Measurements from ENCODE around the gene LPIN2.
"Not testable (repeated sequence)": the region's sequence is repeated elsewhere in the genome, so short reads cannot be mapped to it uniquely, and the experiment has no call there.

LPIN2 gene

DNA sequence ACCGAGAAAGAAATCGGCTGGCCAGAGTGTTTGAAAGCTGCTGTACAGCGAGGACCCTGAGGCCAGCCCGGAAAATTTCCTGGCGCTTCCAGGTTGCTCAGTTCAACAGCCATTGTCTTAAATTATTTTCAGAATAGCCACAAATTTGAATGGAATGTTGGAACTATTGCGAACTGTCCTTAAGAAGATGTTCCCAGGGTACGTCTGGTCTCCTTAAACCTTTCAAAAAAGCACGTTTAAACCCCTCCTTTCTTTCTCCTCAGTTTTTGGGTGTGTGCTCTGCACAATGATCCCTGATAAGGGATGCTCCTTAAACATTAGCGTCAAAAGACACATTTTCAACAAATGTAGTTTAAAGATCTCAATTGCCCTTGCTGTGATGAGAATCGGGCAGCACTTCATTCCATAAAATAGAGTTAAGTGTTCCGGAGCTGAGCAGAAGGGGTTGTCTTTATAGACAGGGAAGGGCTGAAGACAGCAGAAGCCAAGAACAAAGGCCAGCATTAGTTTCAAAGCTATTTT is 14.5 kb upstream of the LPIN2 start:
- no peak overlapping the region for H3K4me3 ChIP-seq (ENCODE audit: low read depth, low read length, poor library complexity, severe bottlenecking)
- no peak overlapping the region for H3K4me2 ChIP-seq (ENCODE audit: low read length)
- no peak overlapping the region for H3K9ac ChIP-seq (ENCODE audit: low read length)
- no peaks in the 10 kb centered on the region for H4K20me1 ChIP-seq (ENCODE audit: insufficient read depth, low read length)
- no peaks in the 10 kb centered on the region for H3K9me3 ChIP-seq (ENCODE audit: low read length)
- H3F3A ChIP-seq (ENCODE audit: insufficient read depth, low read length), result no peaks in the 10 kb centered on the region
- H3K27me3 ChIP-seq (ENCODE audit: insufficient read depth, low read length), result no peaks in the 10 kb centered on the region
- TF ChIP-seq, protein P1, sequence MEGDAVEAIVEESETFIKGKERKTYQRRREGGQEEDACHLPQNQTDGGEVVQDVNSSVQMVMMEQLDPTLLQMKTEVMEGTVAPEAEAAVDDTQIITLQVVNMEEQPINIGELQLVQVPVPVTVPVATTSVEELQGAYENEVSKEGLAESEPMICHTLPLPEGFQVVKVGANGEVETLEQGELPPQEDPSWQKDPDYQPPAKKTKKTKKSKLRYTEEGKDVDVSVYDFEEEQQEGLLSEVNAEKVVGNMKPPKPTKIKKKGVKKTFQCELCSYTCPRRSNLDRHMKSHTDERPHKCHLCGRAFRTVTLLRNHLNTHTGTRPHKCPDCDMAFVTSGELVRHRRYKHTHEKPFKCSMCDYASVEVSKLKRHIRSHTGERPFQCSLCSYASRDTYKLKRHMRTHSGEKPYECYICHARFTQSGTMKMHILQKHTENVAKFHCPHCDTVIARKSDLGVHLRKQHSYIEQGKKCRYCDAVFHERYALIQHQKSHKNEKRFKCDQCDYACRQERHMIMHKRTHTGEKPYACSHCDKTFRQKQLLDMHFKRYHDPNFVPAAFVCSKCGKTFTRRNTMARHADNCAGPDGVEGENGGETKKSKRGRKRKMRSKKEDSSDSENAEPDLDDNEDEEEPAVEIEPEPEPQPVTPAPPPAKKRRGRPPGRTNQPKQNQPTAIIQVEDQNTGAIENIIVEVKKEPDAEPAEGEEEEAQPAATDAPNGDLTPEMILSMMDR (IDR thresholded peaks at IDR 0.05; ENCODE audit: low read length), result no peak
- no peak for TF ChIP-seq EZH2 (IDR thresholded peaks at IDR 0.05; ENCODE audit: borderline replicate concordance, low read length)
- H3K36me3 ChIP-seq (ENCODE audit: insufficient read depth, low read length), result no peaks in the 10 kb centered on the region
- no peak overlapping the region for H3K27ac ChIP-seq (ENCODE audit: low read depth, low read length, poor library complexity, severe bottlenecking)
- no peaks in the 10 kb centered on the region for H3K79me2 ChIP-seq (ENCODE audit: insufficient read depth, low read length)
- no peaks in the 10 kb centered on the region for H3K9me2 ChIP-seq (ENCODE audit: low read depth, low read length)
- H3K4me1 ChIP-seq (ENCODE audit: insufficient read depth, low read length, severe bottlenecking), result no peaks in the 10 kb centered on the region
- no peak overlapping the region for H2AFZ ChIP-seq (ENCODE audit: low read length)

DNA sequence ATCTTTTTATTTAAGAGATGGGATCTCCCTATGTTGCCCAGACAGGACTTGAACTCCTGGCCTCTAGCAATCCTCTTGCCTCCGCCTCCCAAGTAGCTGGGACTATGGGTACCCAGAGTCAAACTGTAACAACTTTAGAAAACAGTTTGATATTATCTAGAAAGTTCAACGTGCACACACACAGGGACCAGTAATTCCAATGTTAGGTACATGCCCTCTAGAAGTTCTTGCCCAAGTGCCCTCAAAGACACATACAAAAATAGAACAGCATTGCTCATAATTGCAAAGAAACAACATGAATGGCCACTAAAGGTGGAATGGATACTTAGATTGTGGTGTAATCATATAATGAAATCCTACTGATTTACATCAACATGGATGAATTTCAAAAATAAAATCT is 12.6 kb upstream of the LPIN2 start:
- Histone ChIP-seq H3K4me3 (ENCODE audit: low read depth, low read length, poor library complexity, severe bottlenecking) (no peak overlapping the region), H3F3A (ENCODE audit: insufficient read depth, low read length) (no peaks in the 10 kb centered on the region), H3K9me3 (ENCODE audit: low read length) (no peaks in the 10 kb centered on the region), H4K20me1 (ENCODE audit: insufficient read depth, low read length) (no peaks in the 10 kb centered on the region), H3K27me3 (ENCODE audit: insufficient read depth, low read length) (no peaks in the 10 kb centered on the region), H3K36me3 (ENCODE audit: insufficient read depth, low read length) (no peaks in the 10 kb centered on the region), H3K79me2 (ENCODE audit: insufficient read depth, low read length) (no peaks in the 10 kb centered on the region), H3K4me2 (ENCODE audit: low read length) (no peak overlapping the region), H3K27ac (ENCODE audit: low read depth, low read length, poor library complexity, severe bottlenecking) (no peak overlapping the region), H3K9me2 (ENCODE audit: low read depth, low read length) (no peaks in the 10 kb centered on the region), H2AFZ (ENCODE audit: low read length) (no peak overlapping the region), H3K9ac (ENCODE audit: low read length) (no peak overlapping the region), H3K4me1 (ENCODE audit: insufficient read depth, low read length, severe bottlenecking) (no peaks in the 10 kb centered on the region)
- no peak for TF ChIP-seq EZH2 (IDR thresholded peaks at IDR 0.05; ENCODE audit: borderline replicate concordance, low read length)
- TF ChIP-seq, protein P1 (IDR thresholded peaks at IDR 0.05; ENCODE audit: low read length), result no peak

DNA sequence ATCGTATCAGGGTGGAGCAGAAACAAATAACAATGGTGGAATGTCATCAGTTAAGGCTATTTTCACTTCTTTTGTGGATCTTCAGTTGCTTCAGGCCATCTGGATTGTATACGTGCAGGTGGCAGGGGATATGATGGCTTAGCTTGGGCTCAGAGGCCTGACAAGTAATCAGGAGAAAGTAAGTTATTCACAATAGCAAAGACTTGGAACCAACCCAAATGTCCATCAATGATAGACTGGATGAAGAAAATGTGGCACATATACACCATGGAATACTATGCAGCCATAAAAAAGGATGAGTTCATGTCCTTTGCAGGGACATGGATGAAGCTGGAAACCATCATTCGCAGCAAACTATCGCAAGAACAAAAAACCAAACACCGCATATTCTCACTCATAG is 10.7 kb upstream of the LPIN2 start:
- not testable (repeated sequence) for H4K20me1 ChIP-seq (ENCODE audit: insufficient read depth, low read length); H3K9me3 ChIP-seq (ENCODE audit: low read length); H3K27me3 ChIP-seq (ENCODE audit: insufficient read depth, low read length); H3K27ac ChIP-seq (ENCODE audit: low read depth, low read length, poor library complexity, severe bottlenecking); H3K79me2 ChIP-seq (ENCODE audit: insufficient read depth, low read length); H3K9me2 ChIP-seq (ENCODE audit: low read depth, low read length); H3F3A ChIP-seq (ENCODE audit: insufficient read depth, low read length); H3K4me1 ChIP-seq (ENCODE audit: insufficient read depth, low read length, severe bottlenecking); H3K4me3 ChIP-seq (ENCODE audit: low read depth, low read length, poor library complexity, severe bottlenecking); H3K4me2 ChIP-seq (ENCODE audit: low read length); H2AFZ ChIP-seq (ENCODE audit: low read length); H3K9ac ChIP-seq (ENCODE audit: low read length); H3K36me3 ChIP-seq (ENCODE audit: insufficient read depth, low read length)

DNA sequence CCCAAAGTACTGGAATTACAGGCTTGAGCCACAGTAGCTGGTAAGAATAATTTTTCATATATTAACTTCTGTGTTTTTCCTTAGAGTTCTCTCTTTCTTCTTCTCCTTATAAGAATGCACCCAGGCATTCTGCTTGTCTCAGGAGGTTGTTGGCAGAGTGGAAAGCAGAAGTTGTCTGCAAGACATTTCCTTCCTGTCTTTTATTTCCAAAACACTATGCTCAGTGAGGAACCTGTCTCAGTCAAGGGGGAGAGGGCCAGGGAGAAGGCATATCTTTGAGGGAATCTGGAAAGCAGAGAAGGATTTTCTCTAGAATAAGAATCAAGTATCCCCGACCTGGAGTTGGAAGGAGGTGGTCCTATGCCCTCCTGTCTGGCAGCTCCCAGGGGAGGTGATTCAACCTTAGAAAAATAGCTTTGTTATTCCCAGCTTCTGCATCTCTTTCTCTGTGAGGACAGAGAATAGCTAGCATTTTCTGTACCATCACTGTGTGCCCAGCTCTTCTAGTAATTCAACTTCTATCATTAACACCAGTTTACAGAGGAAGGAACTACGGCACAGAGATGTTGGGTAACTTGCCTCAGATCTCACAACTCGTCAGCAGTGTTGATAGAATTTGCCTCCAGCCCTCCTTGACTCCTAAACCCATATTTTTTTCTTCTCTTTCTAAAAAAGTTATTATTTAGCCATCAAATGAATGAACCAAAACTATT is 3.8 kb upstream of the LPIN2 start:
- H4K20me1 ChIP-seq (ENCODE audit: insufficient read depth, low read length), result no peaks in the 10 kb centered on the region
- no peaks in the 10 kb centered on the region for H3F3A ChIP-seq (ENCODE audit: insufficient read depth, low read length)
- no peaks in the 10 kb centered on the region for H3K9me2 ChIP-seq (ENCODE audit: low read depth, low read length)
- H3K4me3 ChIP-seq (ENCODE audit: low read depth, low read length, poor library complexity, severe bottlenecking), result no peak overlapping the region
- H3K27me3 ChIP-seq (ENCODE audit: insufficient read depth, low read length), result no peaks in the 10 kb centered on the region
- H3K9ac ChIP-seq (ENCODE audit: low read length), result no peak overlapping the region
- peaks cover 27% of the 10 kb centered on the region for H3K4me1 ChIP-seq (ENCODE audit: insufficient read depth, low read length, severe bottlenecking)
- no peak overlapping the region for H2AFZ ChIP-seq (ENCODE audit: low read length)
- H3K4me2 ChIP-seq (ENCODE audit: low read length), result peak overlapping the region; percentile 36; the same call in 1 of the 2 replicates
- TF ChIP-seq EZH2 (IDR thresholded peaks at IDR 0.05; ENCODE audit: borderline replicate concordance, low read length), result no peak
- no peaks in the 10 kb centered on the region for H3K36me3 ChIP-seq (ENCODE audit: insufficient read depth, low read length)
- no peaks in the 10 kb centered on the region for H3K79me2 ChIP-seq (ENCODE audit: insufficient read depth, low read length)
- H3K27ac ChIP-seq (ENCODE audit: low read depth, low read length, poor library complexity, severe bottlenecking), result no peak overlapping the region
- no peaks in the 10 kb centered on the region for H3K9me3 ChIP-seq (ENCODE audit: low read length)

Measured in OCI-LY1 (cell line).